HG02840 (cell line): ENCODE results near the gene SPOCD1.

Source experiments
- ATAC-seq: cut with Tn5 transposase; IDR thresholded peaks from one replicate; pipeline ENCODE4 v1.9.1; 2021; ENCODE audit warnings: mild to moderate bottlenecking, moderate library complexity, moderate number of reproducible peaks; ENCODE audit not compliant: unreplicated experiment, low FRiP score

SPOCD1 gene

DNA sequence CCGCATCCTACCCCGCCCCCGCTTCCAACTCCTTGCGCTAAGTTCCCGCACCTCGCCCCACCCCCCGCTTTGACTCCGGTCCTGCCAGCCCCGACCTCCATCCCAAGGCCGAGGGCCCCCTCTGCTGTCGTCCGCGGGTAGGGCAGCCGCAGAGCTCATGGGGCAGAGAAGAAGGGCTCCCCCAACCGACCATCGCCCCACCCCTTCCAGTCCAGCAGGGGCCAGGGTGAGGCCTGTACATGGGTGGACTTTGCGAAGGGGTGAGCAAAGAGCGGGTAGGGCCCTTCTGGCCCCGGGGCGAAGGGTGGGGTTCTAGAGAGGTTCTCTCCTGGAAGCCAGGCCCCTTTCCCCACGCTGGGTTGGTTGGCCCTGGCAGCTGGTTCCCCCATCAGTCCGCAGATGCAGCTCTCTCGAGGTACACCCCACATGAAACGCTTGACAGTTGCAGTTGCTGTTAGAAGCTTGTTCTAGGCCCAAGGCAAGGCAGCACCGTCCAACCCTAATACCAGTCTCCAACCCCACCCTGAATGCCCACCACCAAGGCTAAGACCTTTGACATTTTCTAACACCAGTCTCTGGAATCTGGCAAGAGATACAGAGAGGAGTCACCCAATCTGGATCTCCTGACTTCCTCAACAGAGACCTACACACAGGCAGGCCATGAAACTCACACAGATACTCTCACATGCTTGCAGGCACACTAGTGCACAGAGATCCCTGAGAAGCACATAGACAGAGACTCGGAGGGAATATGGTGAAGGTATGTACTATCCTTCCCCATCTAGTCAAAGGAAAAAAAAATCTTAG lies 26.4 kb downstream of the SPOCD1 start:
- peak; percentile 38 for ATAC-seq

DNA sequence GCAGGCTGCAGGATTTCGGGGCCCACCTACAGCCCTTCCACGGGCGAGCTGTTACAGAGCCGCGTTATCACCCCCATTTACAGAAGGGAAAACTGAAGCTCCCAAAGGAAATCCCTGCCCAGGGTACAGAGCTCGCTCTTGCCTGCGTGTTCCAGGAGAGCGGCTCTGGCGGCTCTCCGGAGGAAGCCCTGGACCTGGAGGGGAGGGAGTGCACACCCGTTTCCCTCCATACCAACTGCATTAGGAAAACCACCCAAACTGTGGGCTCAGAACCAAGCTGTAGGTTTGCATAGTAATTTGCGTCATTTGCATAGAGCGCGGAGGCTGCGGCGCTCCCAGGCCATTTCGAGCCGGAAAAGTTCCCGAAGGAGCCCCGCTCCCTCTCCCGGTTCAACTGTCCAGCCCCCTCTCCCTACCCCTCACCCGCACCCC lies 27.0 kb downstream of the SPOCD1 start:
- ATAC-seq = peak; percentile 16

DNA sequence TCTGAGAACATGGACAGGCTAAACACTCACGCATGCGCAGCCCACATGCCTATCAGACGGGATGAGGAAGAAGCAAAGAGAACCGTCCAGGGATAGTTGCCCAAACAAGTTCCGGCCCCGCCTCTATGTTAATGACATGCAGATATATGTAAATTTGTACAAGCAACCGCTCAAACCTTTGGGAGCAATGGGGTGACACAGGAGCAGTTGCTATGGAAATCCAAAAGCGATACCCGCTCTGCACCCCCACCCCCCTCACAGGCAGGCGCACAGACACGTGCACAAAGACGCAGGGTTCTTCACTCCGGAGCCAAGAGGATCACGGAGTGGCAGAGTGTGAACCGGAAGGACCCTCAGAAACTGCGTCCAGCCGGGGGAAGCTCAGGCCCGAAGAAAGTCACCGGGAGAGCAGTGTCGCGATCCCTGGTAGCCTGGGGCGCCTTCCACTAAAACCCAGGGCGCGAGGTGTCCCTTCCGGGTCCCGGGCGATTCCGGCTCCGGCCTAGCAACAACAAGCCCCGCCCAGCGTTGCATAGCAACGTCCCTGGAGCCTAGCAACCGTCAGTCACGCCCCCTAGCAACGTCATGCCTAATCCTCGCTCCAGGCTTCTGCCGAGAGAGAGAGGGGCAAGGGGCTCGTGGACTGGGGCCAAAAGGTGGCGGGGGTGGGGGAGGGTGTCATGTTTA lies 27.5 kb downstream of the SPOCD1 start:
- peak; percentile 57 for ATAC-seq

DNA sequence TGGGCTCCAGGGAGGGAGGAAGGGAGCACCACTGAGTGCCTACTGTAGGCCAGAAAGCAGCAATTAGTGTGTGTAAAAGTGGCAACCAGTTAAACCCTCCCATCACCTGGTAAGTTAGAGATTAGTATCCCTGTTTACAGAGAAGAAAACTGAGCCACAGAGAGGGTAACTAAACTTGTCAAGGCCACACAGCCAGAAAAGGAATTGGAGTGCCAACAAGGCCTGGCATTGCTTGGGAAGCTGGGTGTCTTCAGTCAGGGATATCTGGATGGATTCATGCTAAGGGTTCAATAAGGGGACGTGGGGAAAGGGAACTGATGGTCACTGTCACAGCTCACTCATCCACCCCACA lies 28.1 kb downstream of the SPOCD1 start:
- ATAC-seq = no peak

- no peak for ATAC-seq
Measured at GRCh38 chr1:31787261-31787660, 28.6 kb downstream of the SPOCD1 start.

- ATAC-seq = no peak
Measured at GRCh38 chr1:31786366-31787060, 29.3 kb downstream of the SPOCD1 start.

- ATAC-seq = no peak
Measured at GRCh38 chr1:31785947-31786290, 29.9 kb downstream of the SPOCD1 start.

DNA sequence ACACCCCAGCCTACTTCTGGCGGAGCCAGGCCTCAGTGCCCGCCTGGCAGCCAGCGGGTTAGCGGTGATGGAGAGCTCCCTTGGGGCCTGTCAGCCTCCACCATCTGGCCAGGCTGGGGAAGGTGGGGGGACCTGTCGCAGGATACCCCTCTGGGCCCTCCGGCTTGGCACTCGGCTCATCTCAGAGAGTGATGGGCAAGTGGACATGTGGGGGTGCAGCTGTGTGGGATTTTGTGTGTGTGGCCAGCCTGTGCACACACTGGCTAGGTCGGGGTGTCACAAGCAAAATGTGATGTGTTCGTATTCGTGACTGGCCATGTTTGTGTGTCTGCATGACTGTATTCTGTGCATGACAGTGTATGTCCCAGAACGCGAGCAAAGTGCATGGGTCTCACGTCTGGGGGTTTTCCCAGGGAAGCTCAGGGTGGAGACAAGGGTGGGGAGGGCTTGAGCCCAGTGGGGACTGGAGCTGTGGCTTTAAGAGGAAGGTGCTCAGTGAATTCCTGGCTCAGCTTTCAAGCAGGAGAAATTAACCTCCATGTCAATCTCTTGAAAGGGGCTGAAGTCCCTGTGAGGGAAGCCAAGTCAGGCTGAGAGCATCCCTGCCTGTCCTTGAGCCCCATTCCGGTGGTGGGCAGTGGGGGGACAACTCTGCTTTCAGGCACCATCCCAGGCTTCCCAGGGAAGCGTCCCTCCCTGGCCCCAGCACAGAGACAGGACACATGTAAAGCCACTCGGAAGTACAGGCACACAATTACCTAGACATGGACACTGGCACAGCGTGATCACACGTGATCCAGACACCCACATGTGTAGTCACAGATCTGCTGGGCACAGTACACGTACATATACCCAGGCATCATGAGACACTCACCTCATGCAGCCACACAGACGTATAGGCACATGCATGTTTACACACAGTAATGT lies 30.5 kb downstream of the SPOCD1 start:
- ATAC-seq = no peak

- no peak for ATAC-seq
Measured at GRCh38 chr1:31784356-31785019, 31.3 kb downstream of the SPOCD1 start.

DNA sequence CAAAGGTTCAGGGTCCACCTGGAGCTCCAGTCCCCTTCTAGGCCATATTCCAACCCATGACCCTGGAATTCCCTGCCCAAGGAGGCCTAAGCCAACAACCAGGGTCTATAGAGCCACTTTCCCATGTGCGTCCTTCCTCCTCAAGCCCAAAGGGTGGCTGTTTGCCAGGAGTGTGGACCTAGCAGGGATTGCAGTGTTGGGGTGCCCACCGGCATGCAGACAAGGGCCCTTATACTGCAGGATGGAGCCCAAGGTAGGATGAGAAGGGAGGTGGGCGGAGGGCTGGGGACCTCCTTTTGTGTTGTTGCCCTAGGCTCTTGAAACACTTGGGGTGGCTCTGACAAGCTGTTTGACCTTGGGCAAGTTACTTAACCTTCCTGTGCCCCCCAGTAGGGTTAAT lies 32.0 kb downstream of the SPOCD1 start:
- ATAC-seq = no peak

- ATAC-seq = no peak
Measured at GRCh38 chr1:31782421-31783410, 33.1 kb downstream of the SPOCD1 start.

- ATAC-seq = no peak
Measured at GRCh38 chr1:31781756-31782371, 34.0 kb downstream of the SPOCD1 start.

- ATAC-seq = no peak
Measured at GRCh38 chr1:31781138-31781755, 34.6 kb downstream of the SPOCD1 start.

DNA sequence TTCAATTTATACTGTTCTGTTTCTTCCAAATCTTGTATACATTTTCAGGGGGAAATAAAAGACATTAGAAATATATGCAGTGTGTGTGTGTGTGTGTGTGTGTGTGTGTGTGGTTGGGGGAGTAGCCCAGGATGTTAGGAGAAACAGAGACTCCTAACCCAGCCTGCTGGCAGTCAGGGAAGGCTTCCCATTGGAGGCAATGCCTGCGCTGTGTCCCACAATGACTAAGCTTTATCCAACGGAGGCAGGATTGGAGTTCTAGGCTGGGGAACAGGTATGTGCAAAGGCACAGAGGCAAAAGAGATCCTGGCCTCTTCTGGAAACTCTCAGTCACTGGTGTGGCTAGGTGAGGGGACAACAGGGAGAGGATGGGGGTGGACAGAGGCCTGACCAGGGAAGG lies 35.2 kb downstream of the SPOCD1 start:
- ATAC-seq = no peak

GRCh38 chr1:31779687-31780086 lies 36.1 kb downstream of the SPOCD1 start:
- no peak for ATAC-seq

- no peak for ATAC-seq
Measured at GRCh38 chr1:31778763-31779488, 36.9 kb downstream of the SPOCD1 start.

DNA sequence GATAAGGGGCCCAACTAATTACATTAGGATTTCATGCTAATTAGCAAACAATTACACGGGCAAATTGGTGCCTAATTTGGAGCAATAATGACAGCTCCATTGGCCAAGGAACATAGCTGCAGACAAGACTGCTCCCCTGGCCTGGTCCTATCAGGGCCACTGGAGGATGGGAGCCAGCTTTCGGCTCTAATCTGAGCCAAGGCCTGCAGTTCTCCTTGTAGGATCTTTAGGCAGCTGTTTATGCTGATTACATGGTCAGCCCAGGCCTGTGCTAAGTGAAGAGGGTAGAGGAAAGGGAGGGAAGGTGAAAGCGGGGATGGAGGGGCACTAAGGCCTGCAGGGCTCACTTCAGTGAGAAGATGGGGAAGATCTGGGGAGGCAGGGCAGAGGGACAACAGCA lies 39.3 kb downstream of the SPOCD1 start:
- ATAC-seq = no peak
